Putamen (tissue), 1 donor: ENCODE results near the gene SCAANT1.
A peak's percentile ranks its signal among the peaks of the same experiment; 100 is the strongest.

Source experiments
- DNase-seq: peaks from one replicate; pipeline ENCODE4 v3.0.0-alpha.2; 2016; ENCODE audit warnings: low spot score

Gene SCAANT1

DNA sequence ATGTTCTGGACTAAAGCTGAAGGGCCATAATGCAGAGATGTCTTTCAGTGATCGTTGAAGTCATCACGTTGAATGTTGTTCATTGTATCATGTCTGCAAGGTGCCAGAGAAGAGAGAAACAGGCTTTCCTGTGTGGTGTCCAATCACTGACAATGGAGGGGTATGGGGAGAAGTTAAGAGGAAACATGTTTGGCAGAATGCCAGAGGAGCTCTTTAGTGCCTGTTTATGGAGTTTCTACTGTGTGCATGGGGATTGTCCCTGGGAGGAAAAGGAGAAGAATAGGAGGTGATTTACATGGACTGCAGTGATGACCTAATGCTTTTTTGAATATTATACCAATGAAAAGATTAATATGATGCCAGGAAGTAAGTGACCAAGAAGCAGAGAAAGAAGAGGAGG, 11.7 kb downstream of the SCAANT1 start:
- no peak for DNase-seq

DNA sequence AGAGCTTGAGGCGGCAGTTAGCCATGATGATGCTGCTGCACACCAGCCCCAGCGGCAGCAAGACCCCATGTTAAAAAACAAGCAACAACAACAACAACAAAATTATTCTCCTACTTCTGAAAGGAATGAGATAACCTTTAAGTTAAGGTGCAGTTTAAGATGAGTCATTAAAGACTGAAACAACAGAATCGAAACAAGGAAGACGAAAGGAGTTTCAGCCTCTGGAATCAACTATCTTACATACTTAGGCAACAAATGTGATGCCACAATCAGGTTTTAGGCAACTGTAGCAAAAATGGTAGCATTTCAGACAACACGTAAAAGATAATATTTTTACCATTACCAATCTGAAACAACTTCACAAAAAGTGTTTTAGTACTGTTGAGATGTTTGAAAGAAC, 12.2 kb downstream of the SCAANT1 start:
- no peak for DNase-seq

DNA sequence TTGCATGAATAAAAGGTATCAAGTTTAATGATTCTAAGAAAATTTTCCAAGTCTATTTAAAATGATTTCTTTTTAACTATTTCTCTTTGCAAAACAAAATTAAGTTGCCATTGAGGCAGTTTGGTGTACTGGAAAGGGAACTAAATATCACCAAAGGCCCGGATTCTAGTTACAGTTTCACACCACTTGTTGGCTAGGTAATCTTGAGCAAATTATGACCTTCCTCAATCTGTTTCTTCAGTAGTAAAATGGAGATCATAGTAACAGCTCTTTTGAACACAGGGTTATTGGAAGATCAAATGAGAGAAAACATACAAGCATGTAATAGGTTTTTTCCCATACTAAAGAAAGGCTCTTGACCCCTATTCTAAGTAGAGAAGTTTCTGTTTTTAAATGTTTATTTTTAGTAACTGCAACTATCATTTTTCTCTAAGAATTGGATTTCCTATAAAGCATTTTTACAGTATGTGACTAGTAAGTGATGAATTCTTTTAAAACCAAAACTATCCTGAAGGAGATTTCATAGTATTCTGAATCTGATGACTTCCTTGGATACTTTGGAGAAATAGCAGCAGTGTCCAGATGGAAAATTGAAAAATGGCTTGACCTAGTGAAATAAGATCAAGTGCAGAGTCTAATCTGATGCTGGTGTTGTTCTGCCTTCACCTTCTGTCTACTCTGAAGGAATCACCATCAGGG, 15.7 kb downstream of the SCAANT1 start:
- no peak for DNase-seq

DNA sequence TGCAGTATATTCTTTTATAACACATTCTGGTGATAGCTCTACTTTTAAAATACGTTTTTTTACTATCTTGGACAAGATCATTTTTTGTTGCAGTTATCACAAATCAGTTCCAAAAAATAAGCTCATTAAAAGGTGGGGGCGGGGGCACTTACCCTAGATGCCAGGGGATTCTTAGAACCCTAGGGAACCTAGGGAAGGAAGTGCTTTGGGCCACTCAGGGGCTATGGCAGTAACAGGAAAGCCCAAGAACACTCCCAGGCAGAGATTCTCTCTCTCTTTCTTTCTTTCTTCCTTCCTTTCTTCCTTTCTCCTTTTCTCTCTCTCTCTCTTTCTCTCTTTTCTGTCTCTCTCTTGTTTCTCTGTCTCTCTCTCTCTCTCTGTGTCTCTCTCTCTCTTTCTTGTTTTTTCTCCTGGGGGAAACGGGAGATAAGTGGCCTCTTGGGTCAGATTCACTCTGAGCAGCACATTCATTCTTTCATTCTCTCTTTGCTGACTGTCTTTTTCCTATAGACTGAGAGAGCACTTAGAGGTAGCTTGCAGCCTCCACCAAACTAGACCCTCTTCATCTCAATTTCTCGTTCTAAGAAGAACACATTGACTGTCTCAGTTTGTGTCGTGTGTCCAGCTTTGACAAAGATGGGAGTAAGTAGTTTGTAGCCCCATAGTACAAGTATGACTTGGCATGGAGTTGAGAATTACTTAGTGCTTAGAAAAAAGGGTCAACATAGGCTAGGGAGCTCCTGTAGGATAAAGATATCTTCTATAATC, 16.6 kb downstream of the SCAANT1 start:
- no peak for DNase-seq

DNA sequence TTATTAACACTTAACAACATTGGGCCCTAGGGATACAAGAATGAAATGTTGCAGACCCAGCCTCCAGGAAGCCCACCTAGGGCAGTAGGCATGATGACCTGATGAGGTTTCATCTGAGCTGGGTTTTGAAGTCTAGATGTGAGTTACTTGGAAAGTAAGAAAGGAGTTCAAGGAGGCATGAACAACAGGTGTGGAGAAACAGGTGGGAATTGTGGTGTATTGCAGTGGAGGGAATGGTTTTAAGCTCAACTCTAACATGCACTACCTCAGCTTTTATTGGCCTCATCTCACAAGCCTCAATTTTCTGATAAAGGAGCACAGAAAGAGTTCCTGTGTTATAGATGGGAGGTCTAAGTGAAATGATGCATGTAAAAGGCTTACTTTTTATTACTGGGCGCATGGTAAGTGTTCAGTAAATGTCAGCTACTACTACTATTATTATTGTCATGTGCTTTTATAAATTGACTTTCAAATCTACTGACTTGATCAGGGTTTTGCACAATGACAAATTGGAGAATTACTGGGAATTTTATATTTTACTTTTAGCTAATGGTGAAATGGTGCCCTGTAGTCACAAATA, 19.3 kb downstream of the SCAANT1 start:
- no peak for DNase-seq

DNA sequence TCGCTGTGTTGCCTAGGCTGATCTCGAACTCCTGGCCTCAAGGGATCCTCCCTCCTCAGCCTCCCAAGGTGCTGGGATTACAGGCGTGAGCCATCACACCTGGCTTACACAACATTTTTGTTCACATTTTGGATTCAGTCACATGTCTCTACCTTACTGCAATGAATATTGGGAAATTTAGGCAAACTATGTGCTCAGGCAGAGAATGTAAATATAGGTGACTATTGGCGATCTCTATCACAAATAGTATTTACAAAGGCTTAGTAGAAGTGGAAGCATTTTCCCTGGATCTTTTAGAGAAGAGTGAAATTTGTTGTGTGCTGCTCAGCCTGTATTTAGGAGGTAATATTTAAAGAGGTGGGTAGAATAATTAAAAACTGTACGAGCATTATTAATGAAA, 20.7 kb downstream of the SCAANT1 start:
- no peak for DNase-seq

DNA sequence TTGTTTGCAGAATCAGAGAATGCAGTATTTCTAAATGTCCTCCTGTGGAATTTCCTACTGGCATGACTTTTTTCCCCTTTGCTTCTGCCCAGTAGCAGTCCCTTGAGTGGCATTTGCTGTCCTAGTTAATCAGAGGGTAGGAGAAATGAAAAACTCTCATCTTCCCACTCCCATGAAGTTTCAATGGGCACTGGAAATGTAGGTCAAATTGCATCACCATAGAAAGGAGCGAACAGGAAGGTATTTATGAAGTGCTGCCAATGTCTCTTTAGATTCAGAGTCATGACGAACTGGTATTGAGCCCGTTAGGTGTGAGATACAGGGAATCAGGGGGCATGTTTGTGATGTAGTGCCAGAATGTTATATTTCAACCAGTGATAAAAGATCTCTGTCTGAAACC, 25.3 kb downstream of the SCAANT1 start:
- no peak for DNase-seq

DNA sequence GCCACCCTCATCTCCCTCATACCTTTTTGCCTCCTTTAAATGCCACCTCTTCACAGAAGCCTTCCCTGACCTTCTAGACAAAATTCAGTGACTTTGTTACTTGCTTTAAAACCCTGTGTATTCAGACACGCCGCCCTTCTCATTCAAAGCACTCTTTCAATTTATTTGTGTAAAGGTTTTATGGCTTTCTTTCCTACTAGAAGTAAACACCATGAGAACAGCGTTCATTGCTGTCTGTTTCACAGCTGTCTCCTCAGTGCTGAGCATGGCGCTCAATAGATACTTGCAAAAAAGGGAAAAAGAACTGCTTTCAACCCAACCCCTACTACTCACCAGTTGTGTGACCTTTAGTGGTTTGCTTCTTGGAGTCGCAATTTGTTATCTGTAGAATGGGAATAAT, 31.5 kb downstream of the SCAANT1 start:
- DNase-seq = no peak

DNA sequence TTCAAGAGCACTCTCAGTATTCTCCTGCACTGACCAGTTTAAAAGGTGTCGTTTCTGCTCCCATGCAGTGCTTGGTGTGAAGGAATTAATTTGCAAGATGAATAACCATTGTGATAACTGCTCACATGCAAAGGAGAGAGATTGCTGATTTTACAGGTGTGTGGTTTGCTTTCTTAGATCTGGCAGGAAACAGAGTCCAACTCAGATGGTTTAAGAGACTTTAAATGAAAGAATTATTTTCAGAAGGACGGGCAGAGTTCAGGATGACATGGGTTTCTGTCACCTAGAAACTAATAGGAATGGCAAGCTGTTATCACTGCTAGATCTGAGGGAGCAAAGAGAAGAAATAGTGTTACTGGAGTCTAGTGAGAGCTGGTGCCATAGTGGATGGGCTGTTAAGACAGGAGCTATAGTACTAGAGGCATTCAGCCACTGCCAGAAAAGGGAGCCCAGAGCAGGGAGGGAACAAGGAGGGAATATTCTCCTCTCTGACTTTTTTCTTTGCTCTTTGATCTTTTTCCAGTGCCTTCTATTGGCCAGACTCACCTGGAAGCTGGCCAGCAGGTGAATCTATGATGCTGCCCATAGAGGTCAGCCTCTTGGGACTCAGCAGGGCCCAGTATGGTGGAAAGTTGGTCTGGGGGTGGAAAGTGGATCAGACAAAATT, 33.7 kb downstream of the SCAANT1 start:
- DNase-seq = no peak

DNA sequence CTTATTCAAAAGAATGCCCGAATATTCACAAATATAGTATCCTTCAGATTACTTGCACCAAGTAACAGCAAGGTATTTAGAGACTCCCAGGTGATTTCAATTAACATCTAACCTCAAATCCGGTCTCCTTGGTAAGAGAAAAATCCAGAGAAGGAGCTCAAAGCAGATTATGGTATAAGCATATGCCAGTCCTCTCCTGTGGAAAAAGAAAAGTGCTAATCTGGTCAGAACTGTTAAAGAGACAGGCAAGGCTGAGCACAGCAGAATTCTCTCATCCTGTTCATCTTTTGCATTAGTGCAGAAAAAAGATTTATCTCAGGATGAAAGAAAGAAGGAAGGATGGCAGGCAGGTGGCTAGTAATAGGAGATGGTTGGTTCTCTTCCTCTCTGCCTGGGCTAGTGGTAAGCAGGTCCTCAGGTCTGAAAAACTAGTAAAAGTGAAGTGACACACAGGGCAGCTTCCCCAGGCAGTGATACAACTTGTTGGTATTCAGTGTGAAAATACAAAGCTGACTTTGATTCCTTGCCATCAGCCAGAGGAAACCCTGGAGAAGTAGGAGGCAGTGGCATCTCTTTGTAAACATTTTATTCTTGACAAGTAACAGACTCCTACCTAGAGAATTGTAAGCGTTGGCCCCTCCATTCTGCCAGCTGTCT, 34.3 kb downstream of the SCAANT1 start:
- DNase-seq = no peak

DNA sequence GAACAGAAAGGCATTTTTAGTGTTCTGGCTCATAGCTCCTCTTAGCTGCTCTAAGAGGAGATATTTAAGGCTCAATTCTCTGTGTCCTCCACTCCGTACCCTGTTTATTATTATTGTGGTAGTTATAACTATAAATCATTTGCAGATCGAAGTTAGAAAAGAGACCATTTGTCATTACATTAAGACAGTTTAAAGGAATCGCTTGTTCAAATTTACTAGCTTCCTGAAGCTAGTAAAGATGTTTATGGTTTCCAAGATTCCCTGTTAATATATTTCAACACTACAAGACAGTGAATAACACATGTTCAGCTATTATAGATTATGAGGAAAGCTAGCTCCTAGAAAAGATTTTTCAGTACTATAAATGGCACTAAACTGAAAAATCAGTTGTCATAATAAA, 35.9 kb downstream of the SCAANT1 start:
- DNase-seq = no peak

DNA sequence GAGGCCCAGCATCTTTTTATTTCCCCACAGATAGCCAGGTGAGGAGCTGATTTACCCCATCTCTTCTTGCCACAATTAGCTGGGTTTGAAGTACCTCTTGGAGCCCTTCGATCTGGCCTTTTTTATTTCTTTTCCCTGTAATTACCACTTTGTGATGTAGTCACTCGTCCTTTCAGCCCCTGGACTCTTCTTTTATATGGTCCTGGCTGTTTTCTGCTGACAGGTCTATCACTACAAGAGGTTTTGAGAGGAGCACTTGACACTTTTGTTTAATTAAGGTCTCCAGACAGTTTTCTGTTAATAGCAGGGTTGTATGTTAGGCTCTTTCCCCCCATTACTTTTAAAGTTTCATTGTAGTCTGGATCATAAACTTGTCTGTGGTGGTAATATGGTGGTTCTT, 36.7 kb downstream of the SCAANT1 start:
- no peak for DNase-seq

DNA sequence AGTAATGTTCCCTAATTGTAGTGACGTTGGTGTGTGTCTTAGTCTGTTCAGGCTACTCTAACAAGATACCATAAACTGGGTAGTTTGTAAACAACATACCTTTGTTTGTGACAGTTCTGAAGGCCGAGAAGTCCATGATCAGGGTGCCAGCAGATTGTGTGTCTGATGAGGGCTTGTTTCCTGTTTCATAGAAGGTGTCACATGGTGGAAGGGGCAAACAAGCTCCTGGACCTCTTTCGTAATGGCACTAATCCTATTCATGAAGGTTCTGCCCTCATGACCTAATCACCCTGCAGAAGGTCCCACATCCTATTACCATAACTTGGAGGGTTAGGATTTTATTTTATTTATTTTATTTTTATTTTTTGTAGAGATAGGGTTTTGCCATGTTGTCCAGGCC, 37.4 kb downstream of the SCAANT1 start:
- DNase-seq = no peak

DNA sequence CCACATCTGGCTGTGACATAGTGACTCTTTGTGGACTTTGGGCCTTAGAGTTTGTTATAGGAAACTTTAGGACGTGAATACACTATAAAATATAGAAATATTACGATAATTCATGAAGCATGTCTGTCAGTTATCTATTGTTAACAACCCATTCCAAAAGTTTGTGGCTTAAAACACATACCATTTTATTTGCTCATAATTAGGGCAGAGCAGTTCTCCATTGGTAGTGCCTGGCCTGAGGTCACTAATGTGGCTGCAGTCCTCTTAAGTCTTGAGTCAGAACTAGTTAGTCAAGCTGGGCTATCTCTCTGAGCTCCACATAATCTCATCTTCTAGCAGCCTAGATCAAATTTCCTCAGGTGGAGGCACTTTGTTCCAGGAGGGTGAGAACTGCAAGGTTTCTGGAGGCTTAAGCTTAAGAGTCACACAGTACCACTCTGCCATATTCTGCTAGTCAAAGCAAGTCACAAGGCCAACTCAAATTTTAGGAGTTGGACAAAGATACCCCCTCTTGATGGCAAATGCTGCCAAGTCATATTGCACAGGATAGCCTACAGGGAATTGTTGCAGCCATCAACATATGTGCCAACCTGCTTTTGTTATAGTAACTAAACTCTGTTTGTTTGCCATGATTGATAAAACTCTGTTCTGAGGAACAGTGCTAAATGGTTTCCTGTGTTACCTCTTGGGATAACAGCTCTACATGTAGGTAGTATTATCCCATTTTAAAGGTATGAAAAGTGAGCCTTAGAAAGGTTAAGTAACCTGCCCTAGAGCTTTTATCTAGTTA, 39.9 kb downstream of the SCAANT1 start:
- no peak for DNase-seq

DNA sequence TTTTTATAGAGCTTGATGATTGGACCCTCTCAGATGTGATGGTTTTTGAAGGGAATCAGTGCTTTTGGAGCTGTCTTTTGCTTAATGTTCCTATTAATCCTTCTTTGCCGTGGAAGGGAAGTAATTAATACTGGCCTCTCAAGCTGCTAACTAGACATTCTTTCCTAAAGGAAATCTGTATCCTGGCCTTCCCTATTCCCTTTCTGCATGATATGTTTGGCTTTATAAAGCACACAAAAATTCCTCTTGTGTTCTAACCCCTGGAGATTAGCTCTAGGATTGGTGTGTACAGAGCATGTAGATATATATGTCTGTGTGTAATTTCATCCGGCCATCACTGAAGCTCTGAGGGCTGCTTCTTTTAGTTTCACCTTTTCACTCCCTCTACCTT, 41.6 kb downstream of the SCAANT1 start:
- no peak for DNase-seq

DNA sequence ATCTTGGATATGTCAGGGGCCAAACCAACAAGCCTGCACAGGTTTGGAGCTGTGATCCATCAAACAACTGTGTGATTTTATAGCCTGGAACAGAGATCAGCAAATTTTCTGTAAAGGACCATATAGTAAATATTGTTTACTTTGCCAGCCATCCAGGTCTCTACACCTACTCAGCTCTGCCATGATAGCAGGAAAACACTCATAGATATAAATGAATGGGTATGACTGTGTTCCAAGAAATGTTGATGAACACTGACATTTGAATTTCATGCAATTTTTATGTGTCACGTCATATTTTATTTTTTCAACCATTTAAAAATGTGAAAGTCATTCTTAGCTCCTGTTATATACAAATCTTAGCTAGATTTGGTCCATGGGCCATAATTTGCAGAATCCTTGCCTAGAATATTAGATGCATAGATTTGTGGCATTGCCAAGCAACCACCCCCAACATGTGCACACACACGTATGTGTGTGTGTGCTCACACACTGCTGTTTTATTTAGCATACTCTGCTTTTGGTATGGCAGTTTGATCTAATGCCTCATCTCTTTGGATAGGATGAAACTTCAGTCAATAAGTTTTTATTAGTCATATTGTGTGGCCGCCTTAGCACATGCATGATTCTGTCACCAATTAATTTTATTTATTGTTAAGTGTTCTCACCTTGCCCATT, 42.1 kb downstream of the SCAANT1 start:
- no peak for DNase-seq

DNA sequence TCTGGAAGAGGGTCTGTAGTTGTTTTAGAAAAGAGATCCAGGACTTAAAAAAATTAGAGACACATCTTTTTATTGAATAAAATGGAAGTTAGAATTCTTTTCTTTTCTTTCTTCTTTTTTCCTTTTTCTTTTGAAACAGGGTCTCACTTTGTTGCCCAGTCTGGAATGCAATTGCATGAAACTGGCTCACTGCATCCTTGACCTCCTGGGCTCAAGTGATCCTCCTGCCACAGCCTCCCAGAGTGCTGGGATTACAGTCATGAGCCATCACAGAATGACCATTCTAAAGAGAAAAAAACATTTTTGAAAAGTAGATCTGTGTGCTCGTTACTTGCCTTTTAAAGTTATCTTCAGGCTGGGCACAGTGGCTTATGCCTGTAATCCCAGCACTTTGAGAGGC, 45.0 kb downstream of the SCAANT1 start:
- DNase-seq = no peak

DNA sequence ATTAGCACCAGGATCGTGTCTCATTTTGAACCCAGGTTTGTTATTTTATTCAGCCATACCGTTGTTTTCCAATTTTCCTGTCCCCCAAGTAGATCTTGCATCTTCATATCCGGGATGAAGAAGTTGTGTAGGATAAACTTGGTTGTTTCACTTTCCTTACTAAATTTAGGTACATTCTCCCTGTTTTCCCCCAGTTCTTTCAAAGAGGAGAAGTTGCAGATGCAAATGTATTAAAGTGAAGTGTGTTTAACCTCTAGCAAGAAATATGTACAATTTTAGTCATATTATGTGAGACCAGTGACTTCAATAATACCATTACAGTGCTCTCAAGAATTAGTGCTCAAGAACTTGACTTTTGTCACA, 47.2 kb downstream of the SCAANT1 start:
- no peak for DNase-seq

DNA sequence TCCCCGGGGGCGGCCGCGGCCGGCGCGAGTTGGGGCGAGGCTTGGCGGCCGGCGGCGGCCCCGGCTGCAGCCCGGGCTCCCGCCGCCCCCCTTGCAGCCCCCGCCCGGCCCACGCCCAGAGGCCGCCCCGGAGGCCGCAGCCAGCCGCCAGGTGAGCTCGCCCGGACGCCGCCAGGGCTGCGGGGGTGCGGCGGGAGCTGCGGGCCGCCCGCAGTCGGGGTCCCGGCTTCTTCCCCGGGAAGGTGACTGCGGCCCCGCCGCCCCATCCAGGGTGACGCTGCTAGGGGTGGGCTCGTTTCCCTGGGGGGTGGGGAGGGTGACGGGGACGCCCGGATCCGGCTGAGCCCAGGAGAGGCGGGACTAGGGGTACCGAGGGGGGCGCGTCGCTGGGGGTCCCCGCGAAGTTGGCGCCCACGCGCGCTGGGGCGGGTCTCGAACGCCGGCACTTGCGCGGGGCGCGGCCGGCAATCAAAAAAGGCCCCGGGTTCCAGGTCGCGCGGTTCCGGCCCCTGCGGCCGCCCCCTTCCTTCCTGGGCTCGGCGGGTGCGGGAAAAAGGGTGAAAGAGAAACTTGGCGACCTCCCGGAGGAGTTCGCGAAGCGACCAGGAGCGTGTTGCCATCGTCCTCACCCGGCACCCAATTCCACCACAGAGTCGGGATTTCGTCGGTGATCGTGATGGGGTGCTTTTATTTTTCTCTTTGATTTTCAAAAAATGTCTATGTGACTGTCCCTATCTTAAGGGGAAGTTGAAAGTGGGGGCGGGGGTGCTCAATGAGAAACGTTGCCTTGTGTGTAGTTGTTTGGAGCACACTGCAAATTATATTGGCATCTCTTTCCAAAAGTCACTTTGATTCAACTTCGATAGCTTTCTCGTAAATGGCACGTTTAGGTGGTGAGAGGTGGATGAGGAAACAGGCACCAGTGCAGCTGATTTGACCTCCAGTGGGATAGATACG, 47.9 kb downstream of the SCAANT1 start:
- DNase-seq = peak; percentile 15
